Measurements from ENCODE around the gene CDC42SE2. TPM values are rescaled to one million over a fixed set of nuclear protein-coding genes. Genes with fewer than 3 reads are reported as not detected.
"Not testable (repeated sequence)": the region's sequence is repeated elsewhere in the genome, so short reads cannot be mapped to it uniquely, and the experiment has no call there.

CDC42SE2 gene
- total RNA-seq, 2 experiments from 2014 or later: 163 to 166 TPM

- peak overlapping the region; percentile 75 for H3K4me3 Mint-ChIP-seq
- ChIA-PET CTCF (interaction anchor here (0.9 kb wide), 1 partner anchor 8 kb away, joined by 3 read pairs; no protein-coding TSS in a partner anchor), POLR2A (interaction anchor here (0.7 to 15.7 kb wide), 3 partner anchors 11 to 112 kb away, joined by 3 to 572 read pairs (median 187); no protein-coding TSS in a partner anchor)
- H3K36me3 Mint-ChIP-seq (ENCODE audit: low read depth): peaks cover 55% of the 10 kb centered on the region
- no peaks in the 10 kb centered on the region for H3K9me3 Mint-ChIP-seq
- peaks cover 58% of the 10 kb centered on the region for H3K4me1 Mint-ChIP-seq
- no peak overlapping the region for H3K27ac Mint-ChIP-seq
- no peak for DNase-seq
- H3K27me3 Mint-ChIP-seq: no peaks in the 10 kb centered on the region
Observed at GRCh38 chr5:131268758-131269370, 5.0 kb downstream of the CDC42SE2 start.

GRCh38 chr5:131270809-131271208 lies 7.0 kb downstream of the CDC42SE2 start:
- H3K27me3 Mint-ChIP-seq: no peaks in the 10 kb centered on the region
- DNase-seq: no peak
- H3K36me3 Mint-ChIP-seq (ENCODE audit: low read depth): peaks cover 52% of the 10 kb centered on the region
- CTCF ChIA-PET: interaction anchor here (1.0 to 1.3 kb wide), 5 partner anchors 11 to 144 kb away, joined by 3 to 11 read pairs (median 4); no protein-coding TSS in a partner anchor
- peaks cover 76% of the 10 kb centered on the region for H3K4me1 Mint-ChIP-seq
- peak overlapping the region; percentile 88 for H3K27ac Mint-ChIP-seq
- peak overlapping the region; percentile 75 for H3K4me3 Mint-ChIP-seq
- H3K9me3 Mint-ChIP-seq: no peaks in the 10 kb centered on the region
- POLR2A ChIA-PET: interaction anchor here (0.6 to 15.7 kb wide), 16 partner anchors 7 to 193 kb away, joined by 3 to 572 read pairs (median 4); partner anchors contain the start of genes CDC42SE2 and HINT1

GRCh38 chr5:131271888-131272287 lies 8.0 kb downstream of the CDC42SE2 start:
- CTCF ChIA-PET: interaction anchor here (0.8 to 1.6 kb wide), 6 partner anchors 9 to 143 kb away, joined by 3 to 5 read pairs (median 3); no protein-coding TSS in a partner anchor
- Mint-ChIP-seq H3K4me3 (peak overlapping the region; percentile 75), H3K27ac (peak overlapping the region; percentile 88), H3K4me1 (peaks cover 79% of the 10 kb centered on the region), H3K36me3 (ENCODE audit: low read depth) (peaks cover 44% of the 10 kb centered on the region)
- H3K27me3 Mint-ChIP-seq, H3K9me3 Mint-ChIP-seq, DNase-seq: not testable (repeated sequence)
- POLR2A ChIA-PET: interaction anchor here (0.6 to 15.7 kb wide), 15 partner anchors 8 to 111 kb away, joined by 3 to 572 read pairs (median 4); partner anchors contain the start of genes CDC42SE2 and HINT1

GRCh38 chr5:131272307-131272706 lies 8.5 kb downstream of the CDC42SE2 start:
- Mint-ChIP-seq H3K27me3 (no peaks in the 10 kb centered on the region), H3K36me3 (ENCODE audit: low read depth) (peaks cover 45% of the 10 kb centered on the region), H3K27ac (peak overlapping the region; percentile 88), H3K9me3 (no peaks in the 10 kb centered on the region), H3K4me3 (peak overlapping the region; percentile 75), H3K4me1 (peaks cover 81% of the 10 kb centered on the region)
- no peak for DNase-seq
- CTCF ChIA-PET: interaction anchor here (0.8 to 1.6 kb wide), 5 partner anchors 8 to 110 kb away, joined by 3 to 5 read pairs (median 3); no protein-coding TSS in a partner anchor
- POLR2A ChIA-PET: interaction anchor here (0.6 to 15.7 kb wide), 13 partner anchors 9 to 111 kb away, joined by 3 to 572 read pairs (median 4); partner anchors contain the start of genes CDC42SE2 and HINT1

GRCh38 chr5:131272724-131273123 lies 8.9 kb downstream of the CDC42SE2 start:
- ChIA-PET POLR2A (interaction anchor here (0.6 to 15.7 kb wide), 17 partner anchors 8 to 112 kb away, joined by 3 to 572 read pairs (median 4); partner anchors contain the start of genes CDC42SE2 and HINT1), CTCF (interaction anchor here (0.8 to 1.6 kb wide), 4 partner anchors 8 to 109 kb away, joined by 3 to 5 read pairs (median 3); no protein-coding TSS in a partner anchor)
- Mint-ChIP-seq H3K27ac (peak overlapping the region; percentile 88), H3K36me3 (ENCODE audit: low read depth) (peaks cover 46% of the 10 kb centered on the region), H3K27me3 (no peaks in the 10 kb centered on the region), H3K4me3 (peak overlapping the region; percentile 75), H3K4me1 (peaks cover 81% of the 10 kb centered on the region), H3K9me3 (no peaks in the 10 kb centered on the region)
- no peak for DNase-seq

- Mint-ChIP-seq H3K36me3 (ENCODE audit: low read depth) (peaks cover 49% of the 10 kb centered on the region), H3K27me3 (no peaks in the 10 kb centered on the region), H3K27ac (peak overlapping the region; percentile 85), H3K9me3 (no peaks in the 10 kb centered on the region), H3K4me1 (peaks cover 82% of the 10 kb centered on the region), H3K4me3 (peak overlapping the region; percentile 70)
- DNase-seq: no peak
- ChIA-PET CTCF (interaction anchor here (0.7 to 4.0 kb wide), 7 partner anchors 9 to 114 kb away, joined by 3 to 34 read pairs (median 3); partner anchors contain the start of gene CDC42SE2), POLR2A (interaction anchor here (0.8 to 15.7 kb wide), 12 partner anchors 11 to 139 kb away, joined by 3 to 572 read pairs (median 10); partner anchors contain the start of genes CDC42SE2 and HINT1)
Observed at GRCh38 chr5:131274326-131275063, 10.6 kb downstream of the CDC42SE2 start.

- ChIA-PET POLR2A (interaction anchor here (1.3 to 15.7 kb wide), 7 partner anchors 12 to 112 kb away, joined by 5 to 572 read pairs (median 29); partner anchors contain the start of genes CDC42SE2 and HINT1), CTCF (interaction anchor here (0.7 to 4.0 kb wide), 5 partner anchors 11 to 106 kb away, joined by 3 to 34 read pairs (median 4); partner anchors contain the start of gene CDC42SE2)
- H3K4me3 Mint-ChIP-seq: no peak overlapping the region
- DNase-seq: no peak
- no peaks in the 10 kb centered on the region for H3K9me3 Mint-ChIP-seq
- H3K36me3 Mint-ChIP-seq (ENCODE audit: low read depth): peaks cover 53% of the 10 kb centered on the region
- H3K27ac Mint-ChIP-seq: peak overlapping the region; percentile 75
- no peaks in the 10 kb centered on the region for H3K27me3 Mint-ChIP-seq
- peaks cover 84% of the 10 kb centered on the region for H3K4me1 Mint-ChIP-seq
Observed at GRCh38 chr5:131276072-131276471, 12.2 kb downstream of the CDC42SE2 start.

GRCh38 chr5:131277447-131277846 lies 13.6 kb downstream of the CDC42SE2 start:
- DNase-seq: no peak
- H3K27me3 Mint-ChIP-seq: no peaks in the 10 kb centered on the region
- H3K4me1 Mint-ChIP-seq: peaks cover 84% of the 10 kb centered on the region
- H3K36me3 Mint-ChIP-seq (ENCODE audit: low read depth): peaks cover 53% of the 10 kb centered on the region
- ChIA-PET POLR2A (interaction anchor here (1.0 to 6.5 kb wide), 8 partner anchors 12 to 114 kb away, joined by 4 to 187 read pairs (median 7); partner anchors contain the start of gene CDC42SE2), CTCF (interaction anchor here (1.0 to 4.0 kb wide), 3 partner anchors 8 to 12 kb away, joined by 3 to 34 read pairs (median 3); partner anchors contain the start of gene CDC42SE2)
- no peaks in the 10 kb centered on the region for H3K9me3 Mint-ChIP-seq
- H3K27ac Mint-ChIP-seq: peak overlapping the region; percentile 76
- no peak overlapping the region for H3K4me3 Mint-ChIP-seq

GRCh38 chr5:131277875-131278740 lies 14.3 kb downstream of the CDC42SE2 start:
- Mint-ChIP-seq H3K9me3 (no peaks in the 10 kb centered on the region), H3K36me3 (ENCODE audit: low read depth) (peaks cover 52% of the 10 kb centered on the region), H3K27me3 (no peaks in the 10 kb centered on the region), H3K4me3 (no peak overlapping the region), H3K27ac (peak overlapping the region; percentile 76), H3K4me1 (peaks cover 86% of the 10 kb centered on the region)
- POLR2A ChIA-PET: interaction anchor here (0.6 to 6.5 kb wide), 8 partner anchors 12 to 115 kb away, joined by 3 to 187 read pairs (median 7); partner anchors contain the start of gene CDC42SE2
- no peak for DNase-seq
- CTCF ChIA-PET: interaction anchor here (0.6 to 4.6 kb wide), 4 partner anchors 12 to 106 kb away, joined by 3 to 34 read pairs (median 8); partner anchors contain the start of gene CDC42SE2

- not testable (repeated sequence) for DNase-seq, H3K9me3 Mint-ChIP-seq, H3K27me3 Mint-ChIP-seq
- H3K4me3 Mint-ChIP-seq: peak overlapping the region; percentile 26
- peaks cover 92% of the 10 kb centered on the region for H3K4me1 Mint-ChIP-seq
- POLR2A ChIA-PET: interaction anchor here (0.6 to 6.5 kb wide), 5 partner anchors 14 to 116 kb away, joined by 3 to 187 read pairs (median 13); partner anchors contain the start of gene CDC42SE2
- peak overlapping the region; percentile 87 for H3K27ac Mint-ChIP-seq
- CTCF ChIA-PET: interaction anchor here (4.6 kb wide), 1 partner anchor 103 kb away, joined by 13 read pairs; no protein-coding TSS in a partner anchor
- peaks cover 58% of the 10 kb centered on the region for H3K36me3 Mint-ChIP-seq (ENCODE audit: low read depth)
Observed at GRCh38 chr5:131278741-131279124, 14.9 kb downstream of the CDC42SE2 start.

GRCh38 chr5:131279204-131279603 lies 15.4 kb downstream of the CDC42SE2 start:
- DNase-seq: no peak
- ChIA-PET POLR2A (interaction anchor here (1.6 to 6.5 kb wide), 5 partner anchors 10 to 114 kb away, joined by 6 to 187 read pairs (median 22); partner anchors contain the start of genes CDC42SE2 and HINT1), CTCF (interaction anchor here (3.4 to 4.6 kb wide), 2 partner anchors 14 to 103 kb away, joined by 13 to 25 read pairs; partner anchors contain the start of gene CDC42SE2)
- Mint-ChIP-seq H3K27me3 (no peaks in the 10 kb centered on the region), H3K27ac (peak overlapping the region; percentile 87), H3K36me3 (ENCODE audit: low read depth) (peaks cover 58% of the 10 kb centered on the region), H3K9me3 (no peaks in the 10 kb centered on the region), H3K4me1 (peaks cover 91% of the 10 kb centered on the region), H3K4me3 (peak overlapping the region; percentile 47)

Measured in activated CD4-positive, alpha-beta memory T cell treated with anti-CD3 and anti-CD28 coated beads, Interleukin-2, amount 10 ng/mL, durations not matched to agents 7 days and 5 days (primary cell).